WTC11 (cell line): ENCODE data around the gene SLC13A3.

Experiments
- CREM ChIP-seq: sonication (generic); formaldehyde crosslinking; IDR thresholded peaks from 2 replicates; pipeline ENCODE4 v1.8.1; 2022; ENCODE audit warnings: mild to moderate bottlenecking, missing genetic modification reagents, moderate library complexity
- SP1 ChIP-seq: sonication (generic); formaldehyde crosslinking; conservative IDR thresholded peaks from 2 replicates; pipeline ENCODE4 v1.8.1; 2022; ENCODE audit warnings: missing genetic modification reagents
- TEAD4 ChIP-seq: sonication (generic); formaldehyde crosslinking; IDR thresholded peaks from 2 replicates; pipeline ENCODE4 v1.8.0; 2022; ENCODE audit warnings: mild to moderate bottlenecking, missing genetic modification reagents
- TF ChIP-seq, protein P1 (sequence below): fragments of 200-600 bp; IDR thresholded peaks from 2 replicates; pipeline ENCODE4 v1.8.0; 2022; ENCODE audit warnings: antibody characterized with exemption
- TF ChIP-seq, protein P2 (sequence below): fragments of 250-450 bp; sonication (Bioruptor Pico); IDR thresholded peaks from 2 replicates; pipeline ENCODE4 v2.1.2; 2022; ENCODE audit warnings: mild to moderate bottlenecking, moderate library complexity

DNA sequence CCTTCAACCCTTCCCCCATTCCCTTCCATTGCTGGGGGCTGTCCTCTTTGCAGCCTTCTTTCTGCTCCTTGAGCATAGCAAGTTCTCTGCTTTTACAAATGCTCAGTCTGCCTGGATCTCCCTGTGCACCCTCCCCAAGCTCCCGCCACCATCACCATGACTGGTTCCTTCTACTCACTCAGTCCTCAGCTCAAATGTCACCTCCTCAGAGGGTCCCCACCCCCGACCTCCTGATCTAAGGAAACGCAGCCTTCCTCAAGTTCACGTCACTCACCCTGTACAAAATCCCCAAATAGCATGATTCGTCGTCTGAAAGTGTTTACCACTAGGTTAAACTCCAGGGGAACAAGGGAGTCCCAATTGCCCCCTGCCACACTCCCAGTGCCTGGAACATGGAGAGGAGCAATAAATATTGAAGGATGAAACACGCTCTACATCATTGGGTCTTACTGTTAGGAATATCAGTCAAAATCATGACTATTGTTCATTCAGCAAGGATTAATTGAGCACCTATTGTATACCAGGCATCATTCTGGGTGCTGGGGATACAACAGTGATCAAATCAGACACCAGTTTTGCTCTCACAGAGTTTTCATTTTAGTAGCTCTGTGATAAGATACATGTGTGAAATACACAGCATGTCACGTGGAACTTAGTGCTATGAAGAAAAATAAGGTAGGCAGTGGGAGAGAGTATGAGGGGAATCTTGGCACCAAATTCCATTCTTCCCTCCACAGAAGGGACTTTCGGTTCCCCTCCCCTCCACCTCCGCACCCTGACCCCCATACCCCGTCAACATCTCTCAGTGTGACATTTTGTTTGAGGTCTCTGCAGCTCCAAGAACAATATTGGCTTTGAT is 22.4 kb upstream of the SLC13A3 start:
- no peak for TF ChIP-seq CREM
- TF ChIP-seq, protein P1, sequence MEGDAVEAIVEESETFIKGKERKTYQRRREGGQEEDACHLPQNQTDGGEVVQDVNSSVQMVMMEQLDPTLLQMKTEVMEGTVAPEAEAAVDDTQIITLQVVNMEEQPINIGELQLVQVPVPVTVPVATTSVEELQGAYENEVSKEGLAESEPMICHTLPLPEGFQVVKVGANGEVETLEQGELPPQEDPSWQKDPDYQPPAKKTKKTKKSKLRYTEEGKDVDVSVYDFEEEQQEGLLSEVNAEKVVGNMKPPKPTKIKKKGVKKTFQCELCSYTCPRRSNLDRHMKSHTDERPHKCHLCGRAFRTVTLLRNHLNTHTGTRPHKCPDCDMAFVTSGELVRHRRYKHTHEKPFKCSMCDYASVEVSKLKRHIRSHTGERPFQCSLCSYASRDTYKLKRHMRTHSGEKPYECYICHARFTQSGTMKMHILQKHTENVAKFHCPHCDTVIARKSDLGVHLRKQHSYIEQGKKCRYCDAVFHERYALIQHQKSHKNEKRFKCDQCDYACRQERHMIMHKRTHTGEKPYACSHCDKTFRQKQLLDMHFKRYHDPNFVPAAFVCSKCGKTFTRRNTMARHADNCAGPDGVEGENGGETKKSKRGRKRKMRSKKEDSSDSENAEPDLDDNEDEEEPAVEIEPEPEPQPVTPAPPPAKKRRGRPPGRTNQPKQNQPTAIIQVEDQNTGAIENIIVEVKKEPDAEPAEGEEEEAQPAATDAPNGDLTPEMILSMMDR, result no peak
- TF ChIP-seq TEAD4, result no peak
- TF ChIP-seq SP1 (CRISPR knock-in tag), result no peak
- TF ChIP-seq, protein P2, sequence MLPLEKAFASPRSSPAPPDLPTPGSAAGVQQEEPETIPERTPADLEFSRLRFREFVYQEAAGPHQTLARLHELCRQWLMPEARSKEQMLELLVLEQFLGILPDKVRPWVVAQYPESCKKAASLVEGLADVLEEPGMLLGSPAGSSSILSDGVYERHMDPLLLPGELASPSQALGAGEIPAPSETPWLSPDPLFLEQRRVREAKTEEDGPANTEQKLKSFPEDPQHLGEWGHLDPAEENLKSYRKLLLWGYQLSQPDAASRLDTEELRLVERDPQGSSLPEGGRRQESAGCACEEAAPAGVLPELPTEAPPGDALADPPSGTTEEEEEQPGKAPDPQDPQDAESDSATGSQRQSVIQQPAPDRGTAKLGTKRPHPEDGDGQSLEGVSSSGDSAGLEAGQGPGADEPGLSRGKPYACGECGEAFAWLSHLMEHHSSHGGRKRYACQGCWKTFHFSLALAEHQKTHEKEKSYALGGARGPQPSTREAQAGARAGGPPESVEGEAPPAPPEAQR (CRISPR knock-in tag), result no peak
